Liver (tissue), 9 donors: ENCODE measurements around the gene COL4A1. TPM values are rescaled to one million over a fixed set of nuclear protein-coding genes. Genes with fewer than 3 reads are reported as not detected.

Source experiments
- DNase-seq: peaks from one replicate; pipeline ENCODE4 v3.0.0-alpha.2; 2017; ENCODE audit warnings: low spot score
- H3K27ac ChIP-seq, 2 donors: one replicate each; pipeline ENCODE4 v1.7.0; 2013; ENCODE audit warnings: inconsistent platforms in 2 of 2, low read length in 2 of 2, control low read depth in 1 of 2, low read depth in 1 of 2, mild to moderate bottlenecking in 1 of 2
- H3K27me3 ChIP-seq, 4 donors: one replicate each; pipeline versions ENCODE4 v1.6.1 to v1.7.0; 2013; ENCODE audit warnings: low read length in 3 of 4, inconsistent platforms in 1 of 4, mild to moderate bottlenecking in 1 of 4, moderate library complexity in 1 of 4; ENCODE audit not compliant: control insufficient read depth in 4 of 4, insufficient read depth in 4 of 4
- H3K36me3 ChIP-seq, 4 donors: one replicate each; pipeline versions ENCODE4 v1.6.1 to v1.7.0; 2013; ENCODE audit warnings: low read length in 3 of 4, mild to moderate bottlenecking in 3 of 4, low read depth in 1 of 4, moderate library complexity in 1 of 4; ENCODE audit not compliant: control insufficient read depth in 4 of 4, insufficient read depth in 3 of 4
- H3K4me1 ChIP-seq, 4 donors: one replicate each; pipeline versions ENCODE4 v1.6.1 to v1.7.0; 2013; ENCODE audit warnings: low read length in 3 of 4, mild to moderate bottlenecking in 3 of 4, moderate library complexity in 1 of 4; ENCODE audit not compliant: control insufficient read depth in 4 of 4, insufficient read depth in 4 of 4
- H3K4me3 ChIP-seq, 3 donors: one replicate each; pipeline versions ENCODE4 v1.6.1 to v1.7.0; 2013; ENCODE audit warnings: low read length in 3 of 3, control low read depth in 1 of 3, low read depth in 1 of 3, mild to moderate bottlenecking in 1 of 3
- H3K9ac ChIP-seq, 2 donors: one replicate each; pipeline ENCODE4 v1.7.0; 2013; ENCODE audit warnings: low read length in 2 of 2, mild to moderate bottlenecking in 2 of 2, moderate library complexity in 2 of 2, control low read depth in 1 of 2, low read depth in 1 of 2
- H3K9me3 ChIP-seq, 4 donors: one replicate each; pipeline versions ENCODE4 v1.6.1 to v1.7.0; 2013; ENCODE audit warnings: low read length in 3 of 4; ENCODE audit not compliant: control insufficient read depth in 4 of 4
- ATF3 ChIP-seq: IDR thresholded peaks from 2 replicates; pipeline ENCODE4 v1.6.1; 2016; ENCODE audit warnings: antibody characterized with exemption
- EGR1 ChIP-seq, 2 donors: IDR thresholded peaks; 2 replicates each; pipeline ENCODE4 v1.6.1; 2016 to 2018; ENCODE audit warnings: antibody characterized with exemption in 2 of 2, low read depth in 2 of 2
- FOXA1 ChIP-seq: IDR thresholded peaks from 2 replicates; pipeline ENCODE4 v1.6.1; 2016; ENCODE audit warnings: antibody characterized with exemption
- FOXA2 ChIP-seq: IDR thresholded peaks from 2 replicates; pipeline ENCODE4 v1.6.1; 2016; ENCODE audit warnings: antibody characterized with exemption
- GABPA ChIP-seq, 2 donors: IDR thresholded peaks in 1 of 2; conservative IDR thresholded peaks in 1 of 2; 2 replicates each; pipeline ENCODE4 v1.6.1; 2016; ENCODE audit warnings: antibody characterized with exemption in 2 of 2, mild to moderate bottlenecking in 1 of 2, moderate library complexity in 1 of 2
- HNF4A ChIP-seq, 2 donors: conservative IDR thresholded peaks; 2 replicates each; pipeline ENCODE4 v1.6.1; 2016; ENCODE audit warnings: antibody characterized with exemption in 2 of 2, mild to moderate bottlenecking in 2 of 2
- HNF4G ChIP-seq: IDR thresholded peaks from 2 replicates; pipeline ENCODE4 v1.6.1; 2016; ENCODE audit warnings: antibody characterized with exemption
- JUND ChIP-seq, 2 donors: IDR thresholded peaks; 2 replicates each; pipeline ENCODE4 v1.6.1; 2016; ENCODE audit warnings: antibody characterized with exemption in 2 of 2
- NR2F2 ChIP-seq: IDR thresholded peaks from 2 replicates; pipeline ENCODE4 v1.6.1; 2016; ENCODE audit warnings: antibody characterized with exemption
- RAD21 ChIP-seq, 2 donors: IDR thresholded peaks; 2 replicates each; pipeline ENCODE4 v1.6.1; 2016; ENCODE audit warnings: antibody characterized with exemption in 2 of 2, mild to moderate bottlenecking in 2 of 2
- REST ChIP-seq: IDR thresholded peaks from 2 replicates; pipeline ENCODE4 v1.6.1; 2016; ENCODE audit warnings: antibody characterized with exemption, mild to moderate bottlenecking
- RXRA ChIP-seq, 2 donors: IDR thresholded peaks; 2 replicates each; pipeline ENCODE4 v1.6.1; 2017 to 2018; ENCODE audit warnings: antibody characterized with exemption in 2 of 2, mild to moderate bottlenecking in 1 of 2
- SP1 ChIP-seq: IDR thresholded peaks from 2 replicates; pipeline ENCODE4 v1.6.1; 2018; ENCODE audit warnings: antibody characterized with exemption, mild to moderate bottlenecking
- TAF1 ChIP-seq: conservative IDR thresholded peaks from 2 replicates; pipeline ENCODE4 v1.6.1; 2016; ENCODE audit warnings: antibody characterized with exemption, mild to moderate bottlenecking
- YY1 ChIP-seq: IDR thresholded peaks from 2 replicates; pipeline ENCODE4 v1.6.1; 2016; ENCODE audit warnings: antibody characterized with exemption, mild to moderate bottlenecking
- WGBS: extraction: QIAGEN DNeasy Blood & Tissue Kit; methylation state at CpG from one replicate; pipeline ENCODE4 v1.1.7; 2013; 5-methylcytosine and 5-hydroxymethylcytosine counted together
- polyA plus RNA-seq, 2 donors: library from polyadenylated mRNA; stranded (reverse) in 1 of 2; unstranded in 1 of 2; fragments of 200-250 nt in 1 of 2; fragments of >200 nt in 1 of 2; fragmentation: Nextera tagmentation in 1 of 2; extraction: Ambion mirVana in 1 of 2; gene quantifications; one replicate each; pipeline versions ENCODE4 v1.2.1 to v1.2.3, GENCODE V29; 2013 to 2015
- total RNA-seq, 2 donors: library from RNA; depleted of rRNA; stranded (reverse); fragments of >200 nt; gene quantifications; one replicate each; pipeline ENCODE4 v1.2.3, GENCODE V29; 2014
- TF ChIP-seq, protein P1 (sequence below): fragments of 150-350 bp; IDR thresholded peaks from 2 replicates; pipeline ENCODE4 v1.5.1; 2017; ENCODE audit warnings: improper control_type of control experiment, low read depth, low read length; ENCODE audit not compliant: missing input control
- TF ChIP-seq, protein P2 (sequence below): IDR thresholded peaks from 2 replicates; pipeline ENCODE4 v1.6.1; 2016; ENCODE audit warnings: antibody characterized with exemption
- TF ChIP-seq, protein P3 (sequence below): IDR thresholded peaks from 2 replicates; pipeline ENCODE4 v1.6.1; 2016; ENCODE audit warnings: antibody characterized with exemption
- donor health status: healthy.
- donor health status: healthy.
- donor health status: healthy.
- donor health status: healthy.
- donor health status: healthy.

The COL4A1 gene
- total and polyA plus RNA-seq, 4 donors: 5.0 to 68.5 (median 37.9) TPM

GRCh38 chr13:110134801-110135200 lies 172.2 kb downstream of the COL4A1 start:
- H3K9ac ChIP-seq: no peak overlapping the region
- H3K4me1 ChIP-seq: peaks cover 0 to 11% (median 5%) of the 10 kb centered on the region in 4 donors
- no peaks in the 10 kb centered on the region for H3K27me3 ChIP-seq
- H3K4me3 ChIP-seq: no peak overlapping the region
- WGBS: 70% methylated on average over 8 of the region's 8 CpGs
- no peak for DNase-seq
- no peaks in the 10 kb centered on the region for H3K9me3 ChIP-seq
- H3K36me3 ChIP-seq: peaks cover 0 to 2% (median 0%) of the 10 kb centered on the region in 4 donors
- TF ChIP-seq GABPA (IDR thresholded peaks at IDR 0.05 in 1 of 2, conservative IDR thresholded peaks at IDR 0.05 in 1 of 2): no peak
- TF ChIP-seq, protein P1, sequence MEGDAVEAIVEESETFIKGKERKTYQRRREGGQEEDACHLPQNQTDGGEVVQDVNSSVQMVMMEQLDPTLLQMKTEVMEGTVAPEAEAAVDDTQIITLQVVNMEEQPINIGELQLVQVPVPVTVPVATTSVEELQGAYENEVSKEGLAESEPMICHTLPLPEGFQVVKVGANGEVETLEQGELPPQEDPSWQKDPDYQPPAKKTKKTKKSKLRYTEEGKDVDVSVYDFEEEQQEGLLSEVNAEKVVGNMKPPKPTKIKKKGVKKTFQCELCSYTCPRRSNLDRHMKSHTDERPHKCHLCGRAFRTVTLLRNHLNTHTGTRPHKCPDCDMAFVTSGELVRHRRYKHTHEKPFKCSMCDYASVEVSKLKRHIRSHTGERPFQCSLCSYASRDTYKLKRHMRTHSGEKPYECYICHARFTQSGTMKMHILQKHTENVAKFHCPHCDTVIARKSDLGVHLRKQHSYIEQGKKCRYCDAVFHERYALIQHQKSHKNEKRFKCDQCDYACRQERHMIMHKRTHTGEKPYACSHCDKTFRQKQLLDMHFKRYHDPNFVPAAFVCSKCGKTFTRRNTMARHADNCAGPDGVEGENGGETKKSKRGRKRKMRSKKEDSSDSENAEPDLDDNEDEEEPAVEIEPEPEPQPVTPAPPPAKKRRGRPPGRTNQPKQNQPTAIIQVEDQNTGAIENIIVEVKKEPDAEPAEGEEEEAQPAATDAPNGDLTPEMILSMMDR: no peak
- no peak for TF ChIP-seq HNF4A (conservative IDR thresholded peaks at IDR 0.05)
- TF ChIP-seq ATF3: no peak
- no peak for TF ChIP-seq HNF4G
- no peak for TF ChIP-seq TAF1
- no peak for TF ChIP-seq NR2F2
- no peak for TF ChIP-seq EGR1 (IDR thresholded peaks at IDR 0.05; ENCODE audit: low read depth in 2 of 2)
- no peak for TF ChIP-seq RAD21 (IDR thresholded peaks at IDR 0.05)
- TF ChIP-seq SP1: no peak
- TF ChIP-seq, protein P2, sequence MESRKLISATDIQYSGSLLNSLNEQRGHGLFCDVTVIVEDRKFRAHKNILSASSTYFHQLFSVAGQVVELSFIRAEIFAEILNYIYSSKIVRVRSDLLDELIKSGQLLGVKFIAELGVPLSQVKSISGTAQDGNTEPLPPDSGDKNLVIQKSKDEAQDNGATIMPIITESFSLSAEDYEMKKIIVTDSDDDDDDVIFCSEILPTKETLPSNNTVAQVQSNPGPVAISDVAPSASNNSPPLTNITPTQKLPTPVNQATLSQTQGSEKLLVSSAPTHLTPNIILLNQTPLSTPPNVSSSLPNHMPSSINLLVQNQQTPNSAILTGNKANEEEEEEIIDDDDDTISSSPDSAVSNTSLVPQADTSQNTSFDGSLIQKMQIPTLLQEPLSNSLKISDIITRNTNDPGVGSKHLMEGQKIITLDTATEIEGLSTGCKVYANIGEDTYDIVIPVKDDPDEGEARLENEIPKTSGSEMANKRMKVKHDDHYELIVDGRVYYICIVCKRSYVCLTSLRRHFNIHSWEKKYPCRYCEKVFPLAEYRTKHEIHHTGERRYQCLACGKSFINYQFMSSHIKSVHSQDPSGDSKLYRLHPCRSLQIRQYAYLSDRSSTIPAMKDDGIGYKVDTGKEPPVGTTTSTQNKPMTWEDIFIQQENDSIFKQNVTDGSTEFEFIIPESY: no peak
- no peak for TF ChIP-seq YY1
- TF ChIP-seq, protein P3, sequence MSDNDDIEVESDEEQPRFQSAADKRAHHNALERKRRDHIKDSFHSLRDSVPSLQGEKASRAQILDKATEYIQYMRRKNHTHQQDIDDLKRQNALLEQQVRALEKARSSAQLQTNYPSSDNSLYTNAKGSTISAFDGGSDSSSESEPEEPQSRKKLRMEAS: no peak
- no peak for TF ChIP-seq RXRA (IDR thresholded peaks at IDR 0.05)
- no peak overlapping the region for H3K27ac ChIP-seq

DNA sequence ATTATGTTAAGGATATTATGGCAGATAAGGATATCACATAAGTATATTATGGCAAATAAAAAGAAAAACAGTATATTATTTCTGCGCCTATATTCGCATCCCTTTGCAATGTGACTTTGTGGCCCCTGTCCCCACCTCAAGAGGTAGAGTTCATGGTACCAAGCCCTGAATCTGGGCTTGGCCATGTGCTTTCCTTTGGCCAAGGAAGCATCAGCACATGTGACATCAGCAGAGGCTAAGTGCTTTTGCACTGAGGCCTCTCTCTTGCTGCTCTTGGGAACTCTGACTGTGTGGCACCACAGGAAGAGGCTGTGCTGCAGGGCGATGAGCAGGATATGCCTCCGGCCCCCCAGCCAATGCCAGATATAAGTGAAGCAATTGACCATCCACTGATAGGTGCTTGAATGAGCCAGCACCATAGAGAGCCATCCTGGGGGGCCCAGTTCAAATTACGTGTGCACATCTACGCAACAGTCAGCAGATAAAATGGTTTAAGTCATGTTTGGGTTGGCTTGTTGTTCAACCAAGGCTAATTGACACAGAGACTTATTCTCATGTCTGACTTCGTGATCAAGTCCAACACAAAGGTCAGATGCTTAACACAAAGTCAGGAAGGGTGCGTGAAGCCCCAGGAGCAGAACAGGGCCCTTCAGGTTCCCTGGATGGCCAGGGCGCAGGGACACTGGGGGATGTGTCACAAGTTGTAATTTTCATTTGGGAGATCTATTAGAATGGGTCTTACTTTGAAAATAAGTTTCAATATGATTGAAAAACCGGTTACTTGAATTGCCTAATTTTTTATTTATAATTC lies 173.3 kb downstream of the COL4A1 start:
- H3K4me3 ChIP-seq: no peak overlapping the region
- no peak overlapping the region for H3K27ac ChIP-seq
- 93% methylated on average over 10 of the region's 10 CpGs for WGBS
- H3K9ac ChIP-seq: no peak overlapping the region
- no peaks in the 10 kb centered on the region for H3K27me3 ChIP-seq
- H3K4me1 ChIP-seq: peaks cover 0 to 10% (median 3%) of the 10 kb centered on the region in 4 donors
- H3K36me3 ChIP-seq: peaks cover 0 to 2% (median 0%) of the 10 kb centered on the region in 4 donors
- DNase-seq: no peak
- H3K9me3 ChIP-seq: no peaks in the 10 kb centered on the region
- no peak for TF ChIP-seq GABPA (IDR thresholded peaks at IDR 0.05 in 1 of 2, conservative IDR thresholded peaks at IDR 0.05 in 1 of 2)
- no peak for TF ChIP-seq JUND (IDR thresholded peaks at IDR 0.05)
- no peak for TF ChIP-seq ATF3
- no peak for TF ChIP-seq REST
- TF ChIP-seq, protein P1: no peak
- no peak for TF ChIP-seq TAF1
- TF ChIP-seq, protein P3: no peak
- no peak for TF ChIP-seq YY1
- TF ChIP-seq RAD21 (IDR thresholded peaks at IDR 0.05): no peak
- TF ChIP-seq SP1: no peak
- TF ChIP-seq FOXA2: no peak
- TF ChIP-seq HNF4G: no peak
- TF ChIP-seq FOXA1: no peak
- no peak for TF ChIP-seq NR2F2
